H1 (cell line): ENCODE measurements around the gene HORMAD2. TPM values are rescaled to one million over a fixed set of nuclear protein-coding genes. Genes with fewer than 3 reads are reported as not detected.

Source experiments
- CTCF ChIA-PET: fragments of 300-600 bp; sonication (Branson Sonifier 250); formaldehyde crosslinking; loops from one replicate; lab custom pipeline; 2021; ENCODE audit not compliant: partially characterized antibody; lab: Charles Lee
- POLR2A ChIA-PET: fragments of 300-600 bp; sonication (Branson Sonifier 250); formaldehyde crosslinking; loops from one replicate; lab custom pipeline; 2021; ENCODE audit warnings: inconsistent platforms; ENCODE audit not compliant: partially characterized antibody; lab: Charles Lee
- DNase-seq, 2 experiments: peaks; one replicate each; pipeline versions ENCODE4 v3.0.0 to v3.0.0-alpha.2; 2010 to 2022; ENCODE audit warnings: low spot score in 2 of 2, low read depth in 1 of 2, mixed read lengths in 1 of 2
- FAIRE-seq: peaks from 2 replicates; lab custom pipeline; 2011; peaks lifted over from hg19 to GRCh38; lab: Jason Lieb, UNC
- H2AFZ ChIP-seq: 2 replicates; pipeline ENCODE4 v1.8.1; 2012; ENCODE audit warnings: low read length, inconsistent platforms
- H2AK5ac ChIP-seq: 2 replicates; pipeline ENCODE4 v1.6.1; 2013; ENCODE audit warnings: low read depth, low read length
- H2BK120ac ChIP-seq: replicated peaks from 2 replicates; pipeline ENCODE3; 2013; ENCODE audit warnings: low read depth, low read length, inconsistent platforms
- H2BK12ac ChIP-seq: 2 replicates; pipeline ENCODE4 v1.6.1; 2013; ENCODE audit warnings: low read depth, low read length
- H2BK15ac ChIP-seq: 2 replicates; pipeline ENCODE4 v1.6.1; 2013; ENCODE audit warnings: low read length
- H2BK20ac ChIP-seq: 2 replicates; pipeline ENCODE4 v1.6.1; 2013; ENCODE audit warnings: low read length
- H2BK5ac ChIP-seq: 2 replicates; pipeline ENCODE4 v1.6.1; 2013; ENCODE audit warnings: low read depth, low read length
- H3K14ac ChIP-seq: 2 replicates; pipeline ENCODE4 v1.6.1; 2013; ENCODE audit warnings: inconsistent platforms; ENCODE audit not compliant: insufficient read length
- H3K18ac ChIP-seq: 2 replicates; pipeline ENCODE4 v1.6.1; 2013; ENCODE audit warnings: low read length; ENCODE audit errors: extremely low read depth
- H3K23ac ChIP-seq: 2 replicates; pipeline ENCODE4 v1.6.1; 2013; ENCODE audit warnings: inconsistent platforms; ENCODE audit not compliant: insufficient read length
- H3K23me2 ChIP-seq: 2 replicates; pipeline ENCODE4 v1.6.1; 2013; ENCODE audit warnings: low read depth, low read length
- H3K27ac ChIP-seq: 2 replicates; pipeline ENCODE4 v1.6.1; 2011; ENCODE audit warnings: low read depth, low read length, inconsistent platforms
- H3K27me3 ChIP-seq, 4 experiments: replicated peaks in 1 of 4; 1 replicate in 1 of 4; 2 replicates in 3 of 4; pipeline versions ENCODE4 v1.6.1 to v1.8.1; 2011 to 2013; ENCODE audit warnings: low read length in 3 of 4, mild to moderate bottlenecking in 3 of 4, inconsistent platforms in 2 of 4, mixed read lengths in 2 of 4, moderate library complexity in 1 of 4; ENCODE audit not compliant: control insufficient read depth in 3 of 4, insufficient read depth in 3 of 4; ENCODE audit errors: extremely low read depth in 1 of 4
- H3K36me3 ChIP-seq, 4 experiments: 2 replicates each; pipeline versions ENCODE4 v1.6.1 to v1.8.1; 2011 to 2013; ENCODE audit warnings: mild to moderate bottlenecking in 4 of 4, low read length in 3 of 4, moderate library complexity in 2 of 4, control low read depth in 1 of 4, inconsistent platforms in 1 of 4; ENCODE audit not compliant: insufficient read depth in 4 of 4, control insufficient read depth in 2 of 4
- H3K4ac ChIP-seq: replicated peaks from 2 replicates; pipeline ENCODE3; 2013; ENCODE audit warnings: low read length, low read depth, mixed read lengths, inconsistent platforms; ENCODE audit not compliant: insufficient read length
- H3K4me1 ChIP-seq, 4 experiments: replicated peaks in 1 of 4; 1 replicate in 1 of 4; 2 replicates in 3 of 4; pipeline versions ENCODE4 v1.6.1 to v1.8.1; 2011 to 2013; ENCODE audit warnings: low read length in 3 of 4, inconsistent platforms in 2 of 4, mixed read lengths in 1 of 4; ENCODE audit not compliant: insufficient read depth in 4 of 4, control insufficient read depth in 3 of 4
- H3K4me2 ChIP-seq, 2 experiments: 2 replicates each; pipeline versions ENCODE4 v1.6.1 to v1.8.1; 2011 to 2013; ENCODE audit warnings: low read depth in 2 of 2, low read length in 2 of 2, control low read depth in 1 of 2, inconsistent platforms in 1 of 2, mild to moderate bottlenecking in 1 of 2; ENCODE audit not compliant: insufficient read depth in 1 of 2
- H3K4me3 ChIP-seq, 4 experiments: fragments of 200-600, 300-600 bp in 1 of 4; sonication (generic), shearing (Covaris generic), sonication (Bioruptor Twin) in 1 of 4; 2 replicates each; pipeline versions ENCODE4 v1.5.1 to v1.8.1; 2011 to 2016; ENCODE audit warnings: low read length in 4 of 4, low read depth in 3 of 4, control low read depth in 2 of 4, inconsistent platforms in 2 of 4, mild to moderate bottlenecking in 2 of 4, mixed read lengths in 1 of 4, moderate library complexity in 1 of 4; ENCODE audit not compliant: insufficient read depth in 2 of 4; ENCODE audit errors: extremely low read depth in 1 of 4
- H3K56ac ChIP-seq: replicated peaks from 2 replicates; pipeline ENCODE3; 2013; ENCODE audit warnings: low read depth, mild to moderate bottlenecking, mixed read lengths, low read length, inconsistent platforms; ENCODE audit not compliant: insufficient read length
- H3K79me1 ChIP-seq: 2 replicates; pipeline ENCODE4 v1.6.1; 2013; ENCODE audit warnings: low read depth, low read length, control low read depth
- H3K79me2 ChIP-seq, 2 experiments: 2 replicates each; pipeline versions ENCODE4 v1.6.1 to v1.8.1; 2012 to 2013; ENCODE audit warnings: low read length in 2 of 2, mild to moderate bottlenecking in 2 of 2, inconsistent platforms in 1 of 2; ENCODE audit not compliant: insufficient read depth in 2 of 2, control insufficient read depth in 1 of 2
- H3K9ac ChIP-seq, 4 experiments: replicated peaks in 1 of 4; 1 replicate in 1 of 4; 2 replicates in 3 of 4; pipeline versions ENCODE4 v1.6.1 to v1.8.1; 2011 to 2013; ENCODE audit warnings: low read depth in 3 of 4, low read length in 3 of 4, control low read depth in 2 of 4, mild to moderate bottlenecking in 2 of 4, moderate library complexity in 2 of 4, inconsistent platforms in 1 of 4; ENCODE audit errors: extremely low read depth in 1 of 4
- H3K9me3 ChIP-seq, 2 experiments: 2 replicates each; pipeline versions ENCODE4 v1.6.1 to v1.8.1; 2012 to 2013; ENCODE audit warnings: mild to moderate bottlenecking in 2 of 2, moderate library complexity in 2 of 2, control low read depth in 1 of 2, inconsistent platforms in 1 of 2, low read depth in 1 of 2, low read length in 1 of 2, mixed read lengths in 1 of 2; ENCODE audit not compliant: insufficient read depth in 2 of 2
- H4K20me1 ChIP-seq, 2 experiments: replicated peaks in 1 of 2; 2 replicates each; pipeline versions ENCODE3 to v1.8.1; 2011 to 2013; ENCODE audit warnings: inconsistent platforms in 2 of 2, low read length in 2 of 2, mild to moderate bottlenecking in 1 of 2; ENCODE audit not compliant: insufficient read depth in 2 of 2, control insufficient read depth in 1 of 2
- H4K5ac ChIP-seq: 2 replicates; pipeline ENCODE4 v1.6.1; 2013; ENCODE audit warnings: low read length, low read depth, mixed read lengths, inconsistent platforms; ENCODE audit not compliant: insufficient read length
- H4K8ac ChIP-seq: 2 replicates; pipeline ENCODE4 v1.8.0; 2013; ENCODE audit warnings: mild to moderate bottlenecking, moderate library complexity, low read length, inconsistent platforms; ENCODE audit not compliant: insufficient read depth; ENCODE audit errors: extremely low read depth
- H4K91ac ChIP-seq: replicated peaks from 2 replicates; pipeline ENCODE3; 2013; ENCODE audit warnings: low read length, mixed read lengths, inconsistent platforms; ENCODE audit not compliant: insufficient read length
- CEBPB ChIP-seq: IDR thresholded peaks from 2 replicates; pipeline ENCODE4 v1.6.1; 2012; ENCODE audit warnings: low read depth, low read length
- HDAC6 ChIP-seq: IDR thresholded peaks from one replicate; pipeline ENCODE4 v1.7.1; 2012; ENCODE audit warnings: low read depth, mild to moderate bottlenecking, inconsistent platforms, low read length, moderate library complexity
- JUN ChIP-seq: IDR thresholded peaks from 2 replicates; pipeline ENCODE4 v1.6.1; 2011; ENCODE audit warnings: low read depth, mild to moderate bottlenecking, improper control_type of control experiment, low read length
- PHF8 ChIP-seq: fragments of 200-600 bp; sonication (generic); conservative IDR thresholded peaks from 2 replicates; pipeline ENCODE4 v1.7.1; 2012; ENCODE audit warnings: low read depth, mild to moderate bottlenecking, inconsistent platforms, low read length, moderate library complexity
- POU5F1 ChIP-seq: IDR thresholded peaks from 2 replicates; pipeline ENCODE4 v1.6.1; 2011; ENCODE audit warnings: low read depth, mild to moderate bottlenecking, low read length, moderate library complexity
- RNF2 ChIP-seq: fragments of 200-900, 300-1000 bp; sonication (generic); IDR thresholded peaks from 2 replicates; pipeline ENCODE4 v1.7.1; 2016; ENCODE audit warnings: borderline replicate concordance, low read depth, mild to moderate bottlenecking, antibody characterized with exemption, low read length; ENCODE audit not compliant: poor library complexity, severe bottlenecking; ENCODE audit errors: missing control alignments
- SIX5 ChIP-seq: IDR thresholded peaks from 2 replicates; pipeline ENCODE4 v1.6.1; 2011; ENCODE audit warnings: mild to moderate bottlenecking, low read depth, low read length
- SP2 ChIP-seq: IDR thresholded peaks from 2 replicates; pipeline ENCODE4 v1.6.1; 2012; ENCODE audit warnings: mild to moderate bottlenecking, low read length, inconsistent platforms
- SRF ChIP-seq: IDR thresholded peaks from 2 replicates; pipeline ENCODE4 v1.6.1; 2011; ENCODE audit warnings: mild to moderate bottlenecking, low read depth, low read length, moderate library complexity
- TEAD4 ChIP-seq: IDR thresholded peaks from 2 replicates; pipeline ENCODE4 v1.6.1; 2012; ENCODE audit warnings: low read depth, low read length, inconsistent platforms, mixed read lengths
- WGBS, 2 experiments: shearing (Covaris generic) in 1 of 2; methylation state at CpG; one replicate each; pipeline versions ENCODE4 v1.1.6 to v1.1.7; 2013 to 2015; ENCODE audit warnings: low lambda C conversion rate in 2 of 2, mixed read lengths in 2 of 2, inconsistent platforms in 1 of 2, low coverage in 1 of 2, missing lambda C conversion rate in 1 of 2; ENCODE audit not compliant: insufficient replicate concordance in 2 of 2, insufficient coverage in 1 of 2, insufficient read length in 1 of 2; ENCODE audit errors: extremely low coverage in 1 of 2, missing lambda C conversion rate in 1 of 2; 5-methylcytosine and 5-hydroxymethylcytosine counted together
- polyA plus RNA-seq, 7 experiments: library from polyadenylated mRNA; depleted of rRNA in 3 of 7; stranded (reverse) in 5 of 7; unstranded in 2 of 7; fragments of >200 nt in 5 of 7; fragments of 200-250 nt in 2 of 7; gene quantifications; 1 replicate in 5 of 7; 2 replicates in 1 of 7; 4 replicates in 1 of 7; pipeline versions ENCODE4 v1.2.1 to v1.2.3, GENCODE V29; 2011 to 2013; ENCODE audit warnings: missing spikeins in 2 of 7, mixed read lengths in 2 of 7
- total RNA-seq: library from RNA; stranded (reverse); fragmentation: NEBNext Ultra II Directional; extraction: Animal tissue kit (Norgen Biotek cat#: 25700); gene quantifications from 2 replicates; pipeline ENCODE4 v1.2.1, GENCODE V29; 2021
- TF ChIP-seq, protein P1 (sequence below): IDR thresholded peaks from 2 replicates; pipeline ENCODE4 v1.6.1; 2011; ENCODE audit warnings: low read depth, mild to moderate bottlenecking, low read length; ENCODE audit not compliant: insufficient read depth

HORMAD2 gene
- total and polyA plus RNA-seq, 2 of the 8 experiments (the other 6 are each of a cell fraction or from before 2014, with no cell fraction given): 0.03 TPM; not detected in 1

DNA sequence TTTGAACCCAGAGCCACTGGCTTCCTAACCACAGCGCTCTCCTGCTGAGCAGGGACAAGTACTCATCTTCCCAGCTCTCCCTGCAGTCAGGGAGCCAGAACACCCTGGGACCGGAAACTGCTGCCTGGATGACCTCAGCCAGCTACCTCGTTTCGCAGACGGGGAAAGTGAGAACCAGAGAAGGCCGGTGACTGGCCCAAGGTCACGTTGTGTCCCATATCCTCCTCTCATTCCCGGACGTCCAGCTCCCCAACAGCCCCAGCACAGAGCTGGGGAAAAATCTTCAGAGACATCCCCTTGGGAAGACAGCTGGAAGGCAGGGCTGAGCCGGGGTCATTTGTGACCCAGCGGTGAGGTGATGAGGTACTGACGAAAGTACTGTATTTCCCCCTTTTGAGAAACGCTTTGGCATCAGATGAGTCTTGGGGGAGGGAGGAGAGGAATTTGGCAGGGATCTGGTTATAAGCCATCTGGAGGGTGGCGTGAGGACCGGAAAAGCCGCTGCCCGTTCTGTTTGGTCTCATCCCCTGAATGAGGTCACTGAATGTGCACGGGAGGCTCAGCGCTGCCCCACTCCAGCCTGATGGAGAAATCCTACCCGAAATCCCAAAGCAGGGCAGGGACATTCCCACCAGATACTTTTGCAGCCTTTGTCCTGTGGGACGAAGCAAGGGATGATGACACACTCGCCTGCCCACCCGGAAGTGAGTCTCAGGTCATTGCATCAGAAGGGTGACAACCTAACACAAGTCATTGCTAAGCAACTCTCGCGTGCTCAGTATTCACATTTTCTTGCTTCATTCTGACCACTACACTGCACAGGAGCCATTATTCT is 125.2 kb downstream of the HORMAD2 start:
- peaks cover 0 to 9% (median 2%) of the 10 kb centered on the region in 4 experiments; a peak in 5 of 7 replicates for H3K4me1 ChIP-seq
- POLR2A ChIA-PET: interaction anchor here (0.6 to 2.4 kb wide), 4 partner anchors 9 to 161 kb away, joined by 3 to 7 read pairs (median 4); no protein-coding TSS in a partner anchor
- WGBS, 2 experiments: 86% methylated on average over 23 of the region's 25 CpGs; no CpG with 5 or more reads in 1 of the 2 experiments

More for the DNA sequence above, 125.2 kb downstream of the HORMAD2 start:
- no peak for FAIRE-seq
- no peaks in the 10 kb centered on the region for H3K36me3 ChIP-seq
- peak overlapping the region; percentile 30 for H4K91ac ChIP-seq
- no peak overlapping the region for H3K14ac ChIP-seq
- peaks cover 0 to 3% of the 10 kb centered on the region in 2 experiments; a peak in 2 of 4 replicates for H3K79me2 ChIP-seq
- CTCF ChIA-PET: interaction anchor here (0.7 to 3.9 kb wide), 3 partner anchors 95 to 117 kb away, joined by 3 to 13 read pairs (median 3); no protein-coding TSS in a partner anchor
- no peak overlapping the region for H4K5ac ChIP-seq
- H2BK12ac ChIP-seq: peak overlapping the region; percentile 94
- peak overlapping the region; percentile 46; the same call in 1 of the 2 replicates for H2BK15ac ChIP-seq
- H4K8ac ChIP-seq: peak overlapping the region; percentile 20; the same call in 1 of the 2 replicates
- peak overlapping the region; percentile 22; the same call in 1 of the 2 replicates for H2BK5ac ChIP-seq
- no peaks in the 10 kb centered on the region for H3K79me1 ChIP-seq
- H3K23me2 ChIP-seq: no peaks in the 10 kb centered on the region
- no peak overlapping the region for H2AFZ ChIP-seq
- H4K20me1 ChIP-seq: no peaks in the 10 kb centered on the region
- no peak overlapping the region for H3K27ac ChIP-seq
- H3K4me2 ChIP-seq: no peak overlapping the region
- no peak overlapping the region for H2BK20ac ChIP-seq
- H3K9ac ChIP-seq: no peak overlapping the region
- H3K18ac ChIP-seq: no peak overlapping the region
- no peak overlapping the region for H3K4ac ChIP-seq
- no peak for TF ChIP-seq RNF2
- no peak for TF ChIP-seq HDAC6
- TF ChIP-seq, protein P1, sequence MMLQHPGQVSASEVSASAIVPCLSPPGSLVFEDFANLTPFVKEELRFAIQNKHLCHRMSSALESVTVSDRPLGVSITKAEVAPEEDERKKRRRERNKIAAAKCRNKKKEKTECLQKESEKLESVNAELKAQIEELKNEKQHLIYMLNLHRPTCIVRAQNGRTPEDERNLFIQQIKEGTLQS: no peak
- TF ChIP-seq POU5F1: no peak
- no peak for TF ChIP-seq SRF
- TF ChIP-seq JUN: no peak
- TF ChIP-seq TEAD4: no peak
- no peak for TF ChIP-seq SIX5
- no peak for TF ChIP-seq SP2
- TF ChIP-seq CEBPB: no peak
- TF ChIP-seq PHF8: no peak
- TF ChIP-seq, all 59 proteins: peak for 0
- no peak for DNase-seq
- Histone ChIP-seq H3K56ac (no peak overlapping the region), H3K9me3 (no peaks in the 10 kb centered on the region), H3K23ac (no peak overlapping the region), H3K4me3 (no peak overlapping the region), H2BK120ac (no peak overlapping the region), H3K27me3 (no peaks in the 10 kb centered on the region; a peak in 1 of 7 replicates), H2AK5ac (no peak overlapping the region)
